GM12801 (cell line): ENCODE data around the gene NOL4L.

Experiments used
- CTCF ChIP-seq: IDR thresholded peaks from one replicate; pipeline ENCODE4 v1.5.1; 2011; ENCODE audit warnings: control low read depth; ENCODE audit not compliant: insufficient read length; ENCODE audit errors: extremely low read depth

Gene NOL4L

GRCh38 chr20:32501709-32502108 lies 83.4 kb downstream of the NOL4L start:
- no peak for TF ChIP-seq CTCF

- TF ChIP-seq CTCF: no peak
Measured at GRCh38 chr20:32497589-32498224, 87.4 kb downstream of the NOL4L start.

GRCh38 chr20:32496811-32497533 lies 88.2 kb downstream of the NOL4L start:
- TF ChIP-seq CTCF: no peak

GRCh38 chr20:32495949-32496348 lies 89.2 kb downstream of the NOL4L start:
- no peak for TF ChIP-seq CTCF

GRCh38 chr20:32495217-32495565 lies 89.9 kb downstream of the NOL4L start:
- TF ChIP-seq CTCF: no peak

- TF ChIP-seq CTCF: no peak
Measured at GRCh38 chr20:32494483-32495216, 90.5 kb downstream of the NOL4L start.

GRCh38 chr20:32493356-32493755 lies 91.8 kb downstream of the NOL4L start:
- TF ChIP-seq CTCF: no peak
